Pancreas (tissue), 10 donors: ENCODE results near the gene INAVA. TPM values are rescaled to one million over a fixed set of nuclear protein-coding genes. Genes with fewer than 3 reads are reported as not detected.
A peak's percentile ranks its signal among the peaks of the same experiment; 100 is the strongest.
"Not testable (repeated sequence)": the region's sequence is repeated elsewhere in the genome, so short reads cannot be mapped to it uniquely, and the experiment has no call there.

Experiments used
- ATAC-seq, 4 donors: fragments of 200-7000 bp; cut with Tn5 transposase; one replicate each; pipeline versions ENCODE4 v1.8.0 to v1.9.1; 2020; ENCODE audit warnings: mild to moderate bottlenecking in 4 of 4, moderate library complexity in 4 of 4
- DNase-seq, 6 donors: peaks; one replicate each; pipeline ENCODE4 v3.0.0-alpha.2; 2020
- FAIRE-seq: peaks from 2 replicates; lab custom pipeline; 2012; peaks lifted over from hg19 to GRCh38; lab: Jason Lieb, UNC
- H3K27ac ChIP-seq, 4 donors: fragments of 200-600 bp; sonication (generic); 1 replicate in 3 of 4; 2 replicates in 1 of 4; pipeline versions ENCODE4 v1.5.0 to v1.8.0; 2020
- H3K27me3 ChIP-seq, 4 donors: fragments of 200-600 bp; one replicate each; pipeline ENCODE4 v1.8.0; 2021
- H3K36me3 ChIP-seq, 3 donors: fragments of 200-600 bp; sonication (generic) in 1 of 3; one replicate each; pipeline versions ENCODE4 v1.5.0 to v1.8.0; 2020 to 2021
- H3K4me1 ChIP-seq, 3 donors: fragments of 200-600 bp; one replicate each; pipeline ENCODE4 v1.8.0; 2021
- H3K4me3 ChIP-seq, 4 donors: fragments of 200-600 bp; sonication (generic) in 2 of 4; one replicate each; pipeline versions ENCODE4 v1.5.0 to v1.8.0; 2020 to 2021
- H3K9me3 ChIP-seq, 4 donors: fragments of 200-600 bp; one replicate each; pipeline ENCODE4 v1.8.0; 2021
- WGBS, 2 donors: extraction: QIAGEN DNeasy Blood & Tissue Kit; methylation state at CpG; one replicate each; pipeline ENCODE4 v1.1.7; 2013; 5-methylcytosine and 5-hydroxymethylcytosine counted together
- intact Hi-C, 3 donors: fragments of 100-400 bp; cut with DNase I; formaldehyde crosslinking; loops; one replicate each; pipeline versions ENCODE4 v1.11.1 to v1.14.2; 2022
- polyA plus RNA-seq, 2 donors: library from polyadenylated mRNA; stranded (reverse); fragments of 200-250 nt; gene quantifications; one replicate each; pipeline ENCODE4 v1.2.3, GENCODE V29; 2013
- total RNA-seq, 6 donors: library from RNA; stranded (reverse); fragmentation: NEBNext Ultra II Directional in 4 of 6; extraction: Animal tissue kit (Norgen Biotek cat#: 25700) in 4 of 6; gene quantifications; one replicate each; pipeline versions ENCODE4 v1.2.1 to v1.2.4, GENCODE V29; 2021 to 2023
- TF ChIP-seq, protein P1 (sequence below), 4 donors: fragments of 200-600 bp; sonication (generic) in 3 of 4; IDR thresholded peaks; one replicate each; pipeline versions ENCODE4 v1.5.0 to v1.8.0; 2021; ENCODE audit warnings: antibody characterized with exemption in 4 of 4
- donor health status: healthy with polysubstance abuse.
- donor health status: DM: no; HTN: no; CAD: no; lungs with moderate emphysema.
- donor health status: DM: no; HTN: no; CAD: no.
- donor health status: control.
- donor health status: control.
- donor health status: Bipolar disorder and iron deficiency.
- donor health status: DM: yes; HTN: yes; CAD: no.
- donor health status: DM: no; HTN: no; CAD: no.
- donor health status: DM: no; HTN: no; CAD: no.
- donor health status: DM: yes; HTN: yes; CAD: no.

Gene INAVA
- total and polyA plus RNA-seq, 8 donors = 5.0 to 26.6 (median 13.8) TPM

DNA sequence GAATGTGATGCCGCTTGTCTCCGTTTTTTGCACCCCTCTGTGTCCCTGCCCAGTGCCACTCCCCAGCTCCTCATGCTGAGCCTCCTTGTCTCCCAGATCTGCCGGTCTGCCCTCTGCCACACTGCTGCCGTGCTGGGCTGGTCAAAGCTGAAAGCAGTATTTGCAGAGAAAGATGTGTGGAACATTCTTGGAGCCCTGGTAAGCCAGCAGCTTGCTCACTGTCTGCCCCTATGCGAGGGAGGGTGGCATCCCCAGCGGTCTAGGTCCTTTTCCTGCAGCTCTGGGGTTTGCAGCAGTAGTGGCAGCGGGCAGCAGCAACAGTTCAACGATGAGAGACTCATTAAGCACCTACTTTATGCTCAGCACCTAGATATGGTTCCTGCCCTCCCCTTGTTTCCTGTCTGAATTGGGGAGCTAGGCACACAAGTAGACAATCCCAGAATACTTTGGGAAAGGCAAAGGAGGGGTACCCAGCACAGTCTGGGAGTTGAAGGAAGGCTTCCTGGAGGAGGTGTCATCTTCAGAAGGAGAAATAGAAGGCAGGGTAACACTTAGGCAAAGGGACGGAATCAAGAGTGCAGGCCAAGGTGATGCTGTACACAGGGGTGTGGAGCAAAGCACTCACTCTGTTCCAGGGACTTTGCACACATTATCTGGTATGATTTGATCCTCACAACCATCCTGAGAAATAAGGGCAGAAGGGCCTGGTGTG is 65.7 kb downstream of the INAVA start:
- TF ChIP-seq, protein P1, sequence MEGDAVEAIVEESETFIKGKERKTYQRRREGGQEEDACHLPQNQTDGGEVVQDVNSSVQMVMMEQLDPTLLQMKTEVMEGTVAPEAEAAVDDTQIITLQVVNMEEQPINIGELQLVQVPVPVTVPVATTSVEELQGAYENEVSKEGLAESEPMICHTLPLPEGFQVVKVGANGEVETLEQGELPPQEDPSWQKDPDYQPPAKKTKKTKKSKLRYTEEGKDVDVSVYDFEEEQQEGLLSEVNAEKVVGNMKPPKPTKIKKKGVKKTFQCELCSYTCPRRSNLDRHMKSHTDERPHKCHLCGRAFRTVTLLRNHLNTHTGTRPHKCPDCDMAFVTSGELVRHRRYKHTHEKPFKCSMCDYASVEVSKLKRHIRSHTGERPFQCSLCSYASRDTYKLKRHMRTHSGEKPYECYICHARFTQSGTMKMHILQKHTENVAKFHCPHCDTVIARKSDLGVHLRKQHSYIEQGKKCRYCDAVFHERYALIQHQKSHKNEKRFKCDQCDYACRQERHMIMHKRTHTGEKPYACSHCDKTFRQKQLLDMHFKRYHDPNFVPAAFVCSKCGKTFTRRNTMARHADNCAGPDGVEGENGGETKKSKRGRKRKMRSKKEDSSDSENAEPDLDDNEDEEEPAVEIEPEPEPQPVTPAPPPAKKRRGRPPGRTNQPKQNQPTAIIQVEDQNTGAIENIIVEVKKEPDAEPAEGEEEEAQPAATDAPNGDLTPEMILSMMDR (IDR thresholded peaks at IDR 0.05) = no peak
- intact Hi-C loops = no loop called here
- ATAC-seq = no peak
- no peak for FAIRE-seq
- H3K36me3 ChIP-seq = no peaks in the 10 kb centered on the region
- H3K4me3 ChIP-seq = no peak overlapping the region
- DNase-seq = peak in 1 of 6 donors; percentile 21
- no peaks in the 10 kb centered on the region for H3K9me3 ChIP-seq
- no peaks in the 10 kb centered on the region for H3K27me3 ChIP-seq
- no peak overlapping the region for H3K27ac ChIP-seq
- no peaks in the 10 kb centered on the region for H3K4me1 ChIP-seq
- WGBS, 2 donors = 76 to 78% methylated on average over 9 of the region's 9 CpGs

DNA sequence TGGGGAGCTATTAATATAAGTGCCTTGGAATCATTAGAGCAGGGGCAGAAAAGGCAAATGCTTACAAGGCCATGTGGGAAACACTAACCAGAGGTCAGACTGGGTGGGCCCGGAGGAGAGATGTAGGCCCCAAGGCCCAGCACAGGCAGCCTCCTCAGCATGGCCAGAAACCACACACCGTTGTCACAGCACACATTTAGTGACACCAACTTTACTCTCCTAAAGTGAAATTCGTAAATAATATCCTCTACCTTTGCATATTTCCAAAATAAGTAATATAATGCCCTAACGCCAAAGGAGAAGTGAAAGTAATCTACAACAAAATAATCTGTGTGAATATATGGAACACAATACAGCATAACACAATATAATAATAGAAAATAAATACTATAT is 66.2 kb downstream of the INAVA start:
- intact Hi-C loops = no loop called here
- TF ChIP-seq, protein P1 (IDR thresholded peaks at IDR 0.05) = no peak
- H3K4me3 ChIP-seq = no peak overlapping the region
- no peaks in the 10 kb centered on the region for H3K9me3 ChIP-seq
- no peak overlapping the region for H3K27ac ChIP-seq
- FAIRE-seq (no peak), ATAC-seq (no peak), DNase-seq (peak in 1 of 6 donors; percentile 33)
- WGBS, 2 donors = 88 to 90% methylated on average over 4 of the region's 4 CpGs
- H3K27me3 ChIP-seq = no peaks in the 10 kb centered on the region
- no peaks in the 10 kb centered on the region for H3K36me3 ChIP-seq
- no peaks in the 10 kb centered on the region for H3K4me1 ChIP-seq

DNA sequence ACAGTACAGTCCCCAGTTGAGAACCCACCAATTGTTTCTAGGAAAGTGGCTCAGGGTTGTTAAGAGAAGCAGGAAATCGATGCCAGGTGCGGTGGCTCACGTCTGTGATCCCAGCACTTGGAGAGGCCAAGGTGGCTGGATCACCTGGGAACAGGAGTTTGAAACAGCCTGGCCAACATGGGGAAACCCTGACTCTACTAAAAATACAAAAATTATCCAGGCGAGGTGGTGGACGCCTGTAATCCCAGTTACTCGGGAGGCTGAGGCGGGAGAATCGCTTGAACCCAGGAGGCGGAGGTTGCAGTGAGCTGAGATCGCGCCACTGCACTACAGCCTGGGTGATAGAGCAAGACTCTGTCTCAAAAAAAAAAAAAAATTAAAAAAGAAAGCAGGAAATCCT is 67.5 kb downstream of the INAVA start:
- H3K27ac ChIP-seq, H3K9me3 ChIP-seq, FAIRE-seq, H3K4me3 ChIP-seq, H3K4me1 ChIP-seq, ATAC-seq, H3K36me3 ChIP-seq, intact Hi-C loops, H3K27me3 ChIP-seq: not testable (repeated sequence)
- WGBS, 2 donors = 90 to 93% methylated on average over 11 of the region's 11 CpGs
- DNase-seq = peak in 1 of 6 donors; percentile 19

DNA sequence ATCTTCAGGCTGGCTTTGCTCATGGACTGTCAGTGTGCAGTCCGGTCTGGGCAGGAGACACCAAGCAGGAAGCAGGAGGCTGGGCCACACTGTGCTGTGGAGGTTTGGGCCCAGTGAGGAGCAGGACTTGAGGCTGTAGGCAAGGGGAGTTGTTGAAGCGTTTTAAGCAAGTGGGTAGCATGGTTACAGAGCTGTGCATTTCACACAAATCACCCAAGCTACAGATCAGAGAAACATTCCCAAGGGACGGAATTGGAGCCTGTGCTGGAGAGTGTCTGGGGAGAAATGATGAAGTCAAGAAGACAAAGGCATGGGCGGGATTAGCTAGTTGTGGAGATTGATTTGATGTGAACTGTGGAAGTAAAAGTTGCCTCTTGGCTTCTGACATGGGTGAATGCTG is 67.9 kb downstream of the INAVA start:
- TF ChIP-seq, protein P1 (IDR thresholded peaks at IDR 0.05) = no peak
- intact Hi-C loops = no loop called here
- Histone ChIP-seq H3K27ac (no peak overlapping the region), H3K4me3 (no peak overlapping the region), H3K9me3 (no peaks in the 10 kb centered on the region), H3K27me3 (no peaks in the 10 kb centered on the region), H3K36me3 (no peaks in the 10 kb centered on the region), H3K4me1 (no peaks in the 10 kb centered on the region)
- WGBS, 2 donors = 94 to 97% methylated on average over 4 of the region's 4 CpGs
- no peak for FAIRE-seq
- DNase-seq = peak in 1 of 6 donors; percentile 9
- ATAC-seq = no peak

DNA sequence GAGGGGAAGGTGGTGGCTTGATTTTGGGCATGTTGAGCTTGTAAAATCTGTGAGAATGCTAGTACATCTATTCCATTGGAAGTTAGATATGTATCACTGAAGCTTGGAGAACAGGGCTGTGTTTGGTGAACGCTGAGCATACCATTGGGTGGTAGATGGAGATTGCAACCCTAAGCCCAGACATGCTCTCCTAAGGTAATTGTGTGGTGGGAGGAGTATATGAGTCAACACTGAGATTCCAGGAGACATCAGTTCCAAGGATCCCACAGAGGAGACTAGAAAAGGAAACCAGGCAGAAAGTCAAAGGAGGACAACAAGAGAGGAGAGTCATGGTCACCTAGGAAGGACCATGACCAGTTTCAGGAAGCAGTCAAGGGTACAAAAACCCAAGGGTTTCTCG is 68.4 kb downstream of the INAVA start:
- Histone ChIP-seq H3K27ac (no peak overlapping the region), H3K27me3 (no peaks in the 10 kb centered on the region), H3K36me3 (no peaks in the 10 kb centered on the region), H3K4me1 (no peaks in the 10 kb centered on the region), H3K4me3 (no peak overlapping the region), H3K9me3 (no peaks in the 10 kb centered on the region)
- FAIRE-seq = no peak
- WGBS, 2 donors = 80 to 88% methylated on average over 2 of the region's 2 CpGs
- intact Hi-C loops = no loop called here
- DNase-seq = peak in 1 of 6 donors; percentile 2
- no peak for ATAC-seq
- TF ChIP-seq, protein P1 (IDR thresholded peaks at IDR 0.05) = no peak

DNA sequence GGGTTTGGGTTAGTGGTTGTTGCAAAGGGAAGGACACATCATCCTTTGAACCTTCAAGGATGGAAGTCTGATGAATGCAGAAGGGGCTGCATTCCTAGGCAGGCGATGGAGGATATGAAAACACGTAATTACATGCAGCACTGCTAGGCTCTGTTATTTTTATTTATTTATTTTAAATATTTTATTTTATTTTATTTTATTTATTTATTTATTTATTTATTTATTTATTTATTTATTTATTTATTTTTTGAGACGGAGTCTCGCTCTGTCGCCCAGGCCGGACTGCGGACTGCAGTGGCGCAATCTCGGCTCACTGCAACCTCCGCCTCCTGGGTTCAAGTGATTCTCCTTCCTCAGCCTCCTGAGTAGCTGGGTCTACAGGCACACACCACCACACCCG is 69.2 kb downstream of the INAVA start:
- H3K4me1 ChIP-seq, DNase-seq, ATAC-seq, H3K27ac ChIP-seq, FAIRE-seq, intact Hi-C loops, H3K9me3 ChIP-seq, H3K27me3 ChIP-seq, H3K4me3 ChIP-seq, H3K36me3 ChIP-seq: not testable (repeated sequence)
- 85 to 90% methylated on average over 11 of the region's 11 CpGs for WGBS, 2 donors
